NCI-H1417 treated with DMSO at 0.1 percent for 48 hours (cell line): ENCODE results near the gene TUBGCP6.
"Not testable (repeated sequence)": the region's sequence is repeated elsewhere in the genome, so short reads cannot be mapped to it uniquely, and the experiment has no call there.

Experiments
- DNase-seq: peaks from one replicate; lab custom pipeline; 2025; lab: John Stamatoyannopoulos, UW

TUBGCP6 gene

DNA sequence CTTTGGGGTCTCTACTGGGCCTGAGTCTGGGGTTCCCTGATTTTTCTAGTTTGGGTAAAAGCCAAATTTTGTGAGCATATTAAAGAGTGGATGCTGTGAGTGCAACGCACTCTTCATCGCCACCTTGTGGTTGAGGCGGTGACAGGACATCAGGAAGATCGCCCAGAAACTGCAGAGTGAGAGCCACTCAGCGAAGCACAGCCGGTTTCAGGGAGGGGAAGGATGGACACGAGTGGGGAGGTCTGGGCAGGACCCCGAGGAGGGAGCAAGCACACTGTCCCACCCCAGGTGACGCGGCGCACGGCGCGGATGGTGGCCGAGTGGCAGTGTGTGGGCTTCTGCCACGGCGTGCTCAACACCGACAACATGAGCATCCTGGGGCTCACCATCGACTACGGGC, 34.9 kb downstream of the TUBGCP6 start:
- no peak for DNase-seq

DNA sequence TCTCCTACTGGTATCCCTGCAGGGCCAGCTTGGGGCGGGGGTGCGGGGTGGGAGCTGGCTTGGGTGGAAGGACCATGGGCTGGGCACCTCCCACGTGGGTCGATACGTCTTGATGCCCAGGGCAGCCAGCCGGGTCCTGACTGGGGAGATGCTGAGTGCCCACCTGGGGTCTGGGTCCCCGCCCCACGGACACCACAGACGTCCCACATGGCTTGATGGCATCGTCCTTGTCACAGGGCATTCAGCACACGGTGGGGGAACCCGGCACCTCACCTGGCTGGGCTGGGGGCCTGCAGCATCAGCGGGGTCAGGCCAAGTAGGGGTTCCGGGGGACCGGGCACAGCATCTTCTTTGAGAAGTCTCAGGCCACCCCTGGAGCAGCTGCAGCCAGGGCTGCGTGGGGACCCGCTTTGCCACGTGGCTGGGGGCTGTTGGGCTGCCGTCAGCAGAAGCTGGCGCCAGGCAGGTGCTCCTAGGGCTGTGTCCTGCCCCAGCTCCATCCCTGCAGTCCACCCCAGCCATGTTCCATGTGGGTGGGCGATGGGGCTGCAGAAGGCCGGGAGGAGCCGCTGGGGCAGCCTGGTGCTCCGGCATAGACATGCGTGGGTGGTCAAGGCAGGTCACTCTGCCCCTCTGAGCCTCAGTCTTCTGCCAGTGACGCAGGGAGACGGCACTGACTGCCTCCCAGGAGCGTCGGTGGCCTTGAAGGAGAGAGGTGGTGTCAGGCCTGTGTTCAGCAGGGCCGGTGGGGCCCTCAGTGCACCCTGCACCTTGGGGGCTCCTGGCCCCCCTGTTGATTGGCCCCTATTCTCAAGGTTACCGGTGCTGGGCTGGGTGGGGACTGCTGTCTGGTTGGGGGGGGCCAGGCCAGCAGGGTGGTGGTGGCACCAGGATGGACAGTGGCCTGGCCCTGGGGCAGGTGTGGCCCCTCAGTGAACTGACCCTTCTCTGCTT, 35.6 kb downstream of the TUBGCP6 start:
- no peak for DNase-seq

DNA sequence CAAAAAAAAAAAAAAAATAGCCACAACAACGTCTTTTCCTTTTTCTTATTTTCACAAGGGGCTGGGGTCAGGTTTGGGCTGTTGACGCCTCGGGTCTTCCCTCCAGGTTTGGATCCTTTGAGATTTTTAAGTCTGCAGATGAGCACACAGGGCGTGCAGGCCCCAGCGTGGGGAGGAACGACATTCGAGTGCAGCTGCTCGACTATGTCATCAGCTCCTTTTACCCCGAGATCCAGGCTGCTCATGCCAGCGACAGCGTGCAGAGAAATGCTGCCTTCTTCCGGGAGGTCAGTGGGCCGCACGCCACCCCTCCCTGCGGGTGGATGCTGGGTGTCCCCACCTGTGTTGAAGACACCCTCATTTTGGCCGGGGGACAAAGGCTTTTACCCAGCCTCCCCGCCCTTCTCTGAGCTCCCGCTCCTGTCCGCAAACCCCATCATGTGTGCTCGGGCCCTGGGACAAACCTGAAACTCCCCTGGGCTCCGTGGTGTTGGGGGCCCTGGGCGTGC, 36.3 kb downstream of the TUBGCP6 start:
- no peak for DNase-seq

- no peak for DNase-seq
These were observed 37.3 kb downstream of the TUBGCP6 start for GRCh38 chr22:50207383-50208140.

GRCh38 chr22:50206599-50206998, 38.2 kb downstream of the TUBGCP6 start:
- no peak for DNase-seq

- DNase-seq: no peak
These were observed 38.8 kb downstream of the TUBGCP6 start for GRCh38 chr22:50205781-50206569.

DNA sequence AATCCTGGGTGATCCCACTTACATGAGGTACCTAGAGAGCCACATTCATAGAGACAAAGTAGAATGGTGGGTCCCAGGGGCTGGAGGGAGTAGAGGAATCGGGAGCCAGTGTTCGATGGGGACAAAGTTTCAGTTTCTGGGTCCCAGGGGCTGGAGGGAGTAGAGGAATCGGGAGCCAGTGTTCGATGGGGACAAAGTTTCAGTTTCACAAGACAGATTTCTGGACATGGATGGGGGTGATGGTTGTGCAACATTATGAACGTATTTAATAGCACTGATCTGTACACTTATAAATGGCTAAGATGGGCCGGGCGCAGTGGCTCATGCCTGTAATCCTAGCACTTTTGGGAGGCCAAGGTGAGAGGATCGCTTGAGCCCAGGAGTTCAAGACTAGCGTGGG, 39.8 kb downstream of the TUBGCP6 start:
- DNase-seq: not testable (repeated sequence)

DNA sequence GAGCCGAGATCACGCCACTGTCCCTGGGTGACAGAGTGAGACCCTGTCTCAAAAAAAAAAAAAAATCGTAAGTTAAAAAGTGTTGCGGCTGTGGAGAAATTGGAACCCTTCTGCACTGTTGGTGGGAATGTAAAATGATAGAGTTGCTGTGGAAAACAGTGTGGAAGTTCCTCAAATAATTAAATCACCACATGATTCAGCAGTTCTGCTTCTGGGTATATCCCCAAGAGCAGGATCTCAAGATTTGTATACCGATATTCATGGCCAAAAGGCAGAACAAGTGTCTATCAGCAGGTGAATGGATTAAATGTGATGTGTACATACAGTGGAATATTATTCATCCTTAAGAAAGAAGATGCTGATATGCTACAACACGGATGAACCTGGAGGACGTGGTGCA, 40.3 kb downstream of the TUBGCP6 start:
- DNase-seq: no peak

- no peak for DNase-seq
These were observed 41.5 kb downstream of the TUBGCP6 start for GRCh38 chr22:50203288-50203687.

DNA sequence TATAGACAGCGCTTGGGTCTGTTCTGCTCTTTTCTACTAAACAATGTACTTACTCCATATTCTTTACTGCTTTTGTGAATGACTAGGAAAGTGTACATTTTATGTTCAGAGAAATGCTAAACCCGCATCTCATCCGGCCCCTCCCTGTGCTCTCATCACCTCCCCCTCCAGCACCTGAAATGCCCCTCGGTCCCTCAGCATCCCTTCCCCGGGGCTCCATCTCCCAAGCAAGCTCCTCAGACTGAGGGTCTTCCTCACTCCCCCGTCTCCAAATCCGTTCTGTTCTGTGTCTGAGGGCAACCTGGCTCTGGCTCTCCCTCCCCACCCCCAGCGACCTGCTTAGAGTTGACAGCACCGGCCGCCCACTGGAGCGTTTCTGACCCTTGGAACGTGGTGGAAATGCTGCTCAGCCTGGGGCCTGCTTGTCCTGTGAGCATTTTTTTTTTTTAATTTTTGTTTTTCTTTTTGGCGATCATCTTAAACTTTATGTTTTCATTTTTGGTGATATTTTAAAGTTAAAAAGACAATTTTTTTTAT, 42.6 kb downstream of the TUBGCP6 start:
- DNase-seq: no peak

- no peak for DNase-seq
These were observed 43.4 kb downstream of the TUBGCP6 start for GRCh38 chr22:50201191-50202129.

GRCh38 chr22:50200461-50201190, 44.2 kb downstream of the TUBGCP6 start, which contains the start of gene SELENOO:
TSS of gene SELENOO (plus strand) at chr22:50201011. CDS start at chr22:50201037, 26 bp downstream.
- no peak for DNase-seq

DNA sequence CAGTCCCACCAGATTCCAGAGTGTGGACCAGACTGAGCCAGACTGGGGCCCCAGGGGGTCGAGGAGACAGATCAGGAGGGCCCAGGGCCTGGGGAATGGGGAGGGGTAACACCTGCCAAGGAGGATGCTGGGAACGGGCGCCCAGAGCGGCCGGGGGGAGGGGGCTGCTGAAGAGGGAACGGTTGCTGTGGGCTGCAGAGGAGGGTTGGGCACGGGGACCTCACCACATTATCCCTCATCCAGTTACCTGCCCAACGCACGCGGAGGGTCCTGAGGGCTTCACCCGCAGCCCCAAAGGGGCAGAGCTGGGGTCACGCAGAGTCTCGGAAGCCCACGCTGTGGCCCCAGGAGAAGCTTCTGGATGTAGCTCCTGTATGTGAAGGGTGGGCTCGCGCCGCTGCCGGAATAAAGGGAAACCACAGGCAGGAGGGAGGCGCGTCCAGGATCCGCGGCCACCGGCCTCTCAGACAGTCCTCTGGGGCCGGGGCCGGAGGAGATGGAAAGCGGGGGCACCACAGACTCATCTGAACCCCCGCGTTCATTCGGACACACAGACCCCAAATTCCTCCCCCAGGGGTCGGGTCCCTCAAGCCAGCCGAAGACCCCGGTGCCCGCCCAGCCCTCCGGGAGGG, 44.9 kb downstream of the TUBGCP6 start:
- DNase-seq: no peak

- DNase-seq: no peak
These were observed 45.5 kb downstream of the TUBGCP6 start for GRCh38 chr22:50199251-50199721.

- DNase-seq: no peak
These were observed 46.2 kb downstream of the TUBGCP6 start for GRCh38 chr22:50198624-50199017.

DNA sequence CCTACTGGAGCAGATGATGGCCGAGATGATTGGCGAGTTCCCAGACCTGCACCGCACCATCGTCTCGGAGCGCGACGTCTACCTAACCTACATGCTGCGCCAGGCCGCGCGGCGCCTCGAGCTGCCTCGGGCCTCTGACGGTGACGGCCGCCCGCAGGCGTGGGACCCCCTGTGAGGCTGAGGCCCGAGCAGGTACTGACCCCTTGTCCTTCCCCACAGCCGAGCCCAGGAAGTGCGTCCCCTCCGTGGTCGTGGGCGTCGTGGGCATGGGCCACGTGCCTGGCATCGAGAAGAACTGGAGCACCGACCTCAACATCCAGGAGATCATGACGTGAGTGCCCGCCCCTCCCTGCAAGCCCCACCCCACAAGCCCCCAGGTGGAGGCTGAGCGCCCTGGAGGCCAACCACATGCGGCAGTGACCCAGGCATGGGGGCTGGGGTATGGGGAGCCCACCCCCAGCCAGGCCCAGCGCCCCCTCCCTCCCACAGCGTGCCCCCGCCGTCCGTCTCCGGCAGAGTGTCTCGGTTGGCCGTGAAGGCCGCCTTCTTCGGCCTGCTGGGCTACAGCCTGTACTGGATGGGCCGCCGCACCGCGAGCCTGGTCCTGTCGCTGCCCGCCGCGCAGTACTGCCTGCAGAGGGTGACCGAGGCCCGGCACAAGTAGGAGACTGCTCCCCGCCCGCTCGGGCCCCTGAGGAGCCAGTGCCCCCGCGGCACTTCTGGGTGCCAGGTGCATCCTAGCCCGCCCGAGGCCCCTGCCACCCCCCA, 46.8 kb downstream of the TUBGCP6 start:
- DNase-seq: no peak

DNA sequence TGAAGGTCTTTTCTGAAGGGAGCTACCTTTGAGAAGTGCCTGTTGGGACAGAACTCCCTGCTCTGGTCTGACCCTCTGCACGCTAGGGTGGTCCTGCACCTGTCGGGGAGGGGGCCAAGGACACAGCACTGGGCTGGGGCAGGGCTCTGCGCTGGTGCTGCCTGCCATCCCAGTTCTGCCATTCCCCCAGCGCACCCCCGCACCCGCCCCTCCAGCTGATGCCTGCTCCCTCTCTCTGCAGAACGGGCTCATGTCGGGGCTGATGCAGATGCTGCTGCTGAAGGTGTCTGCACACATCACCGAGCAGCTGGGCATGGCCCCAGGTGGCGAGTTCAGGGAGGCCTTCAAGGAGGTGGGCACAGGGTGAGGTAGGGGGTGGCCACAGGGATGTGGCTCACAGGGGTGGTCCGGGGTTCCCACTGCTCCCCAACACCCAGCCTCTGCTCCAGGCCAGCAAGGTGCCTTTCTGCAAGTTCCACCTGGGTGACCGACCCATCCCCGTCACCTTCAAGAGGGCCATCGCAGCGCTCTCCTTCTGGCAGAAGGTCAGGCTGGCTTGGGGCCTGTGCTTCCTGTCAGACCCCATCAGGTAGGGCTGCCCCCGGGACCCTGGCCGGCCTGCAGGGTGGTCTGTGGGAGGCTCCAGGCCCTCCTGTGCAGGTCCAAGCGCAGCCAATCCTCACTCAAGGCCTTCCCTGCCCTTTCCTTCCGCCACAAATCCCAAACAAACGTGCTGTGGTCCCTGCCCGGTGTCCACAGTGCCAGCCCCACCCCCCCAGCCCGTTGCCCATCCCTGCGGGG, 47.6 kb downstream of the TUBGCP6 start:
- no peak for DNase-seq

DNA sequence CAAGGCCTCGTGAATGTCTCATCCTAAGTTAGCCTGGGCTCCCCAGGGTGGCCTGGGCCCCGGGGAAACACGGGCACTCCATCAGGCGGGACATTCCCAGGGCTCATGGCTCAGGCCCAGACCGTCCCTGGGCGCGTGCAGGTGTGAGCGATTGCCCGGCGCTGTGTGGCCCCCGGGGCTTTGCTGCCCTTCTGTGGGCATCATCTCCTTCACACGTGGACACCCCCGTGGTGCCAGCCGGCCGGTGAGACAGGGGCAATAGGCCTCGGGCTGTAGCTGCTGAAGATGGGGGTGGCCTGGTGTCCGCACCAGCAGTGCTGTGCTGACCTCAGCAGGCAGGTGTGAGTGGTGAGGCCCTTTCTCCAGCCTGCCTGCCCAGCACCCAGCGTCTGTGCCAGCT, 48.6 kb downstream of the TUBGCP6 start:
- no peak for DNase-seq
